22Rv1 (cell line): ENCODE results near the gene FGR.
A peak's percentile ranks its signal among the peaks of the same experiment; 100 is the strongest.

ENCODE experiments used
- H3K27ac ChIP-seq: fragments of 450-650 bp; 2 replicates; pipeline ENCODE4 v1.5.1; 2017
- ZFX ChIP-seq: fragments of 450-650 bp; IDR thresholded peaks from 2 replicates; pipeline ENCODE4 v1.6.1; 2017; ENCODE audit warnings: antibody characterized with exemption, borderline replicate concordance
- TF ChIP-seq, protein P1 (sequence below): fragments of 450-650 bp; IDR thresholded peaks from 2 replicates; pipeline ENCODE4 v1.5.1; 2017; ENCODE audit warnings: mild to moderate bottlenecking

The FGR gene

GRCh38 chr1:27609210-27609555 is 25.8 kb downstream of the FGR start:
- no peak for TF ChIP-seq ZFX
- TF ChIP-seq, protein P1, sequence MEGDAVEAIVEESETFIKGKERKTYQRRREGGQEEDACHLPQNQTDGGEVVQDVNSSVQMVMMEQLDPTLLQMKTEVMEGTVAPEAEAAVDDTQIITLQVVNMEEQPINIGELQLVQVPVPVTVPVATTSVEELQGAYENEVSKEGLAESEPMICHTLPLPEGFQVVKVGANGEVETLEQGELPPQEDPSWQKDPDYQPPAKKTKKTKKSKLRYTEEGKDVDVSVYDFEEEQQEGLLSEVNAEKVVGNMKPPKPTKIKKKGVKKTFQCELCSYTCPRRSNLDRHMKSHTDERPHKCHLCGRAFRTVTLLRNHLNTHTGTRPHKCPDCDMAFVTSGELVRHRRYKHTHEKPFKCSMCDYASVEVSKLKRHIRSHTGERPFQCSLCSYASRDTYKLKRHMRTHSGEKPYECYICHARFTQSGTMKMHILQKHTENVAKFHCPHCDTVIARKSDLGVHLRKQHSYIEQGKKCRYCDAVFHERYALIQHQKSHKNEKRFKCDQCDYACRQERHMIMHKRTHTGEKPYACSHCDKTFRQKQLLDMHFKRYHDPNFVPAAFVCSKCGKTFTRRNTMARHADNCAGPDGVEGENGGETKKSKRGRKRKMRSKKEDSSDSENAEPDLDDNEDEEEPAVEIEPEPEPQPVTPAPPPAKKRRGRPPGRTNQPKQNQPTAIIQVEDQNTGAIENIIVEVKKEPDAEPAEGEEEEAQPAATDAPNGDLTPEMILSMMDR: no peak
- H3K27ac ChIP-seq: no peak overlapping the region

GRCh38 chr1:27607239-27607804 is 27.7 kb downstream of the FGR start:
- TF ChIP-seq, protein P1: no peak
- TF ChIP-seq ZFX: no peak
- no peak overlapping the region for H3K27ac ChIP-seq

GRCh38 chr1:27606708-27607238 is 28.2 kb downstream of the FGR start:
- TF ChIP-seq, protein P1: peak; percentile 57; the same call in 1 of the 2 replicates
- no peak for TF ChIP-seq ZFX
- H3K27ac ChIP-seq: no peak overlapping the region

DNA sequence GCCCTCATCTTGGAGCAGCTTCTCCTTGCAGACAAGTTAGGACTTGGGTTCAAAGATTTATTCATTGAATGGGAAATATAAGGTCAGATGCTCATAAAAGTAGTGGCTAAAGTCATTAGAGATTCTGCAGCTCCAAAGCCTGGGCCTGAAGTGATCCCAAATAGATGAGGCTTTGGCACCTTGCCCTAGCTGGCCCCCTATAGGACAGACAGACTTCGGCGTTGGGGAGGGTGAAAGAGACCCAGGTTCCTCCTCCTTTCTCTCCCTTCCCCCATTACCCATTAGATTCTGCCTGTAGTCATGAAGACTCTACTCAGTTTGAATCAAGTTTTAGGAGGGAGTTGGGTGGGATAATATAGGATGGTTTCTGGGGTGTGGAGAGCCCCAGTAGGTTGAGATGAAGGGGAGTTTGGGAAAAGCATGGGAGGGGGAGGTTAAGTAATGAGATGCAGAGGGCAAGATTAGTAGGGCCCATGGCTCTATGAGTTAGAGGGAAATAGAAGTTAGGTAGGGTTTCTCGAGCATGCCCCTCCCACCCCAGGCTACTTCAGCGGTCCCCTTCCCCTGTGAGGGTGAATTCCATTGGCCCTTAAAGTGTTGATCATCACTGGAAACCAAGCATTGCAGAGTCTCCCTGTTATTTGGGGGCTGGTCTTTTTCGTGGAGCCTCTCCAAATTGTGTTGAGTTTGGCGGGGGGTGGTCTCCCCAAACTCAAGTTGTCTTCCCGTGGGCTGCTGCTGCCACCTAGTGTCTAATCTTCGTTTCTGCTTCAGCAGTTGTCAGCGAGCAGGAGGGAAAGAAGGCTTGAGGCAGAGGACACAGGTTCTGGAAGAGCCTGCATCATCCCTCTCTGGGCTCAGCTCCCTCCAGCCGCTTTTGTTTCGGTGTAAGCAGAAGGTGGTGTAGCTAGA is 28.9 kb downstream of the FGR start:
- no peak overlapping the region for H3K27ac ChIP-seq
- no peak for TF ChIP-seq ZFX
- TF ChIP-seq, protein P1: peak; percentile 89

- H3K27ac ChIP-seq: no peak overlapping the region
- TF ChIP-seq, protein P1: no peak
- no peak for TF ChIP-seq ZFX
Observed at GRCh38 chr1:27605300-27605766, 29.7 kb downstream of the FGR start.

GRCh38 chr1:27604579-27605299 is 30.2 kb downstream of the FGR start:
- no peak for TF ChIP-seq ZFX
- TF ChIP-seq, protein P1: no peak
- no peak overlapping the region; the same call in 1 of the 2 replicates for H3K27ac ChIP-seq
